ENCODE data around the gene KCNH8. TPM values are rescaled to one million over a fixed set of nuclear protein-coding genes. Genes with fewer than 3 reads are reported as not detected.

The KCNH8 gene
- total RNA-seq, 1 experiment from 2014 or later = 3.7 TPM

DNA sequence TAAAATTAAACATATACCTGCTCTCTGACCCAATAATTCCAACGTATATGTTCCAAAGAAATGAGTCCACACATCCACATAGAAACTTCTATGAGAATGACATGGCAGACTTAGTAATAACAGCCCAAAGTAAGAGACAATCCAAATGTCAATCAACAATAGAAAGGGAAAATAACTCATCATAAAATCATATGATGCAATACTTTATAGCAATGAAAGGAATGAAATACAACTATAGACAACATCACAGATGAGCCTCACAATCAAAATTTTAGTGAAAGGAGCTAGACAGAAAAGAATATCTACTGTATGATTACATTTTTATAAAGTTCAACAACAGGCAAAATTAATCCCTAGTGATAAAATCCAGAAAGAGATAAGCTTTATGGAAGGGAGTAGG, 23.6 kb upstream of the KCNH8 start:
- H3K4me1 Mint-ChIP-seq = peaks cover 5 to 6% of the 10 kb centered on the region in 2 experiments
- H3K4me1 ChIP-seq (ENCODE audit: insufficient read depth, low read length) = no peaks in the 10 kb centered on the region
- H3K4me3 Mint-ChIP-seq = no peak overlapping the region
- H3K9ac ChIP-seq (ENCODE audit: extremely low read depth, insufficient read length, low read length) = no peak overlapping the region
- no CpG with 5 or more reads among the region's 1 CpG for WGBS (ENCODE audit: extremely low coverage, insufficient read length, low lambda C conversion rate)
- H2BK120ac ChIP-seq (ENCODE audit: low read depth, low read length, poor library complexity, severe bottlenecking) = no peak overlapping the region
- H4K8ac ChIP-seq (replicated peaks; ENCODE audit: insufficient read length, low read depth, low read length) = no peak overlapping the region
- no peaks in the 10 kb centered on the region for H4K20me1 ChIP-seq (ENCODE audit: control insufficient read depth, insufficient read depth, insufficient read length)
- no peaks in the 10 kb centered on the region for H3K36me3 Mint-ChIP-seq (ENCODE audit: insufficient read depth in 1 of 3, low read depth in 3 of 3)
- H3K27me3 Mint-ChIP-seq (ENCODE audit: low read depth) = no peaks in the 10 kb centered on the region; the same call in 1 of the 2 replicates
- H2BK15ac ChIP-seq (ENCODE audit: low read depth, low read length) = no peak overlapping the region
- H2BK20ac ChIP-seq (ENCODE audit: low read depth, low read length, poor library complexity, severe bottlenecking) = no peak overlapping the region
- no peak overlapping the region for H3K56ac ChIP-seq (ENCODE audit: insufficient read length, low read depth, low read length)
- no peak overlapping the region for H3K23ac ChIP-seq (ENCODE audit: insufficient read length, low read depth, low read length)
- H3K79me1 ChIP-seq (ENCODE audit: insufficient read depth, low read depth, low read length, poor library complexity, severe bottlenecking) = no peaks in the 10 kb centered on the region
- H3K27ac ChIP-seq (ENCODE audit: insufficient read length, low read depth, low read length) = no peak overlapping the region
- H4K5ac ChIP-seq (ENCODE audit: insufficient read length, low read depth, low read length) = no peak overlapping the region
- H2BK12ac ChIP-seq (ENCODE audit: insufficient read length, low read depth, low read length) = no peak overlapping the region
- H2AK5ac ChIP-seq (ENCODE audit: insufficient read length, low read length) = no peak overlapping the region
- no peak overlapping the region for H2BK5ac ChIP-seq (ENCODE audit: insufficient read length, low read length)
- H3K4me2 ChIP-seq (ENCODE audit: insufficient read depth, insufficient read length, low read length) = no peak overlapping the region
- no peaks in the 10 kb centered on the region for H3K27me3 ChIP-seq (ENCODE audit: insufficient read depth, low read length)
- no peak overlapping the region for H3K27ac Mint-ChIP-seq
- H3K9me3 Mint-ChIP-seq = no peaks in the 10 kb centered on the region; a peak in 1 of 5 replicates
- no peak overlapping the region for H3K14ac ChIP-seq (ENCODE audit: insufficient read depth, low read length)
- H3K23me2 ChIP-seq (ENCODE audit: insufficient read length, low read depth, low read length, poor library complexity, severe bottlenecking) = no peaks in the 10 kb centered on the region
- H3K18ac ChIP-seq (ENCODE audit: insufficient read length, low read depth, low read length) = no peak overlapping the region
- TF ChIP-seq, protein P1, sequence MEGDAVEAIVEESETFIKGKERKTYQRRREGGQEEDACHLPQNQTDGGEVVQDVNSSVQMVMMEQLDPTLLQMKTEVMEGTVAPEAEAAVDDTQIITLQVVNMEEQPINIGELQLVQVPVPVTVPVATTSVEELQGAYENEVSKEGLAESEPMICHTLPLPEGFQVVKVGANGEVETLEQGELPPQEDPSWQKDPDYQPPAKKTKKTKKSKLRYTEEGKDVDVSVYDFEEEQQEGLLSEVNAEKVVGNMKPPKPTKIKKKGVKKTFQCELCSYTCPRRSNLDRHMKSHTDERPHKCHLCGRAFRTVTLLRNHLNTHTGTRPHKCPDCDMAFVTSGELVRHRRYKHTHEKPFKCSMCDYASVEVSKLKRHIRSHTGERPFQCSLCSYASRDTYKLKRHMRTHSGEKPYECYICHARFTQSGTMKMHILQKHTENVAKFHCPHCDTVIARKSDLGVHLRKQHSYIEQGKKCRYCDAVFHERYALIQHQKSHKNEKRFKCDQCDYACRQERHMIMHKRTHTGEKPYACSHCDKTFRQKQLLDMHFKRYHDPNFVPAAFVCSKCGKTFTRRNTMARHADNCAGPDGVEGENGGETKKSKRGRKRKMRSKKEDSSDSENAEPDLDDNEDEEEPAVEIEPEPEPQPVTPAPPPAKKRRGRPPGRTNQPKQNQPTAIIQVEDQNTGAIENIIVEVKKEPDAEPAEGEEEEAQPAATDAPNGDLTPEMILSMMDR (conservative IDR thresholded peaks at IDR 0.05) = no peak
- no peaks in the 10 kb centered on the region for H3K79me2 ChIP-seq (ENCODE audit: insufficient read depth, low read length)
- no peak for DNase-seq
- H4K91ac ChIP-seq (ENCODE audit: insufficient read length, low read depth, low read length) = no peak overlapping the region
- H3K9me3 ChIP-seq (ENCODE audit: control insufficient read depth, low read depth, low read length) = no peaks in the 10 kb centered on the region
- no peak overlapping the region for H2AFZ ChIP-seq (ENCODE audit: low read length)
- no peak overlapping the region for H3K4ac ChIP-seq (ENCODE audit: low read depth, low read length)
- H3T11ph ChIP-seq (ENCODE audit: low read length) = no peak overlapping the region
